Measurements from ENCODE around the gene STK38L. TPM values are rescaled to one million over a fixed set of nuclear protein-coding genes. Genes with fewer than 3 reads are reported as not detected.

The STK38L gene
- 12.7 to 18.1 TPM (median 16.1 TPM) in 5 replicates for total RNA-seq (2022; extraction: Qiagen RNA extraction; ENCODE audit: low read depth)

GRCh38 chr12:27243804-27244688 is at the start of gene STK38L:
Gene STK38L (plus strand): TSS chr12:27244286. CDS start chr12:27297721, 53,435 bp downstream.

DNA sequence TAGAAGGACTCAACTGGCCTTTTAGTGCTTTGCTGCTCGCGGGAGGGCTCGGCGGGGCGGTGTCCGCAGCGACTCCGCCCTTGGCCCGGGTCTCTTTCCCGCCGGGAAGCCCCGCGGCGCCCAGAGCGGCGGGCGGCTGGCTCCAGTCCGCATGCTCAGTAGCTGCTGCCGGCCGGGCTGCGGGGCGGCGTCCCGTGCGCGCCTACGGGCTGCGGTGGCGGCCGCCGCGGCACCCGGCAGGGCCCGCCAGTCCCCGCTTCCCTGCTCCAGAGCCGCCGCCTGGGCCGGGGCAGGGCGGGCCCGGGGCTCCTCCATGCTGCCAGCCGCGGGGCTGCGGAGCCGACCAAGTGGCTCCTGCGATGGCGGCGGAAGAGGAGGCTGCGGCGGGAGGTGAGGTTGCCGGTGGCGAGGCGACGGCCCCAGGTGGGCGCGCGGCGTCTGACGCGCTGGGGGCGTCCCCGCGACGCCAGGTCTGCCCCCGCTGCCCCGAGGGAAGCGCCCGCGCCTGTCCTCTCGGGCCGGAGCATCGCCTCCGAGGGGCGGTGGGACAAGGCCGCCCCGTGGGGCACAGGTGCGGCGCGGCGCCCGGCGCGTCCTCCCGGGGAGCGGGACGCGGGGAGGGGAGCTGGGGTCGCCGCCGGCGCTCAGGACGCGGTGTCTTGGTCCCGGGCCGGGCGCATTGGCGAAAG is 88.8 kb downstream of the STK38L start, which contains the start of gene BMAL2:
BMAL2 (plus strand) TSS at position 123 of the 689 bp plus-strand sequence; CDS start at position 360, 237 bp downstream.

Other genes with a start within 250 kb of the STK38L start
- gene TM7SF3, start 229.9 kb upstream of the STK38L start, total RNA-seq (2022; extraction: Qiagen RNA extraction; ENCODE audit: low read depth), result 63.5 to 79.2 TPM (median 77.2 TPM) in 5 replicates
- gene MED21, start 221.7 kb upstream of the STK38L start, total RNA-seq (2022; extraction: Qiagen RNA extraction; ENCODE audit: low read depth), result 29.8 to 34.9 TPM (median 33.0 TPM) in 5 replicates
- not detected in 5 replicates for gene C12orf71, start 161.7 kb upstream of the STK38L start, total RNA-seq (2022; extraction: Qiagen RNA extraction; ENCODE audit: low read depth)
- 22.6 to 33.8 TPM (median 30.7 TPM) in 5 replicates for gene BMAL2, start 88.5 kb downstream of the STK38L start, total RNA-seq (2022; extraction: Qiagen RNA extraction; ENCODE audit: low read depth)
- 0.17 to 0.44 TPM (median 0.36 TPM) in 3 of 5 replicates, not detected in the others for gene SMCO2, start 202.4 kb downstream of the STK38L start, total RNA-seq (2022; extraction: Qiagen RNA extraction; ENCODE audit: low read depth)